Measurements from ENCODE around the gene HAVCR2. TPM values are rescaled to one million over a fixed set of nuclear protein-coding genes. Genes with fewer than 3 reads are reported as not detected.
A peak's percentile ranks its signal among the peaks of the same experiment; 100 is the strongest.
"Not testable (repeated sequence)": the region's sequence is repeated elsewhere in the genome, so short reads cannot be mapped to it uniquely, and the experiment has no call there.

The HAVCR2 gene
- total RNA-seq, 1 experiment from 2014 or later, result not detected

GRCh38 chr5:157059093-157059539 is 49.7 kb downstream of the HAVCR2 start, which contains the start of gene HAVCR1:
TSS of gene HAVCR1 (minus strand) at chr5:157059116. CDS start at chr5:157057943, 1,173 bp downstream.
- Histone ChIP-seq H3K79me2 (ENCODE audit: low read depth) (no peaks in the 10 kb centered on the region), H3K4me2 (peak within 1 kb of the TSS; percentile 34; the same call in 1 of the 2 replicates), H3K4me3 (no peak within 1 kb of the TSS), H3K9me3 (ENCODE audit: insufficient read depth, low read depth) (no peaks in the 10 kb centered on the region), H3K9me2 (ENCODE audit: insufficient read depth) (no peaks in the 10 kb centered on the region), H3F3A (ENCODE audit: insufficient read depth, low read depth) (peaks cover 4% of the 10 kb centered on the region; the same call in 1 of the 2 replicates), H2AFZ (0 out of 2 replicates have a peak within 1 kb of the TSS, but pooled peaks have one; percentile 67), H3K27me3 (ENCODE audit: insufficient read depth, low read depth) (no peaks in the 10 kb centered on the region), H3K36me3 (ENCODE audit: low read depth) (no peaks in the 10 kb centered on the region), H3K4me1 (replicated peaks; ENCODE audit: insufficient read depth) (peaks cover 26% of the 10 kb centered on the region), H3K27ac (no peak within 1 kb of the TSS), H4K20me1 (ENCODE audit: insufficient read depth) (no peaks in the 10 kb centered on the region)
- POLR2A ChIA-PET (ENCODE audit: unreplicated experiment), result interaction anchor here (0.6 kb wide), 1 partner anchor 72 kb away, joined by 3 read pairs; no protein-coding TSS in a partner anchor
- TF ChIP-seq CTCF (conservative IDR thresholded peaks at IDR 0.05) (no peak), EZH2 (IDR thresholded peaks at IDR 0.05; ENCODE audit: low read depth) (no peak)
- intact Hi-C loops (cut with micrococcal nuclease; ENCODE audit: unreplicated experiment), result no loop called here
- BruUV-seq (replicated peaks), result no TSS peak
- CTCF ChIA-PET, result no interaction called here
- no peak for DNase-seq

GRCh38 chr5:157057459-157058370 is 51.1 kb downstream of the HAVCR2 start:
- H3K27ac ChIP-seq, result no peak overlapping the region
- no peaks in the 10 kb centered on the region for H3K79me2 ChIP-seq (ENCODE audit: low read depth)
- intact Hi-C loops (cut with micrococcal nuclease; ENCODE audit: unreplicated experiment), result no loop called here
- no peaks in the 10 kb centered on the region for H4K20me1 ChIP-seq (ENCODE audit: insufficient read depth)
- H3K9me2 ChIP-seq (ENCODE audit: insufficient read depth), result no peaks in the 10 kb centered on the region
- no peak overlapping the region for H2AFZ ChIP-seq
- BruUV-seq (replicated peaks), result no TSS peak
- H3K4me2 ChIP-seq, result no peak overlapping the region
- H3K36me3 ChIP-seq (ENCODE audit: low read depth), result no peaks in the 10 kb centered on the region
- ChIA-PET CTCF (no interaction called here), POLR2A (ENCODE audit: unreplicated experiment) (no interaction called here)
- no peak for DNase-seq
- H3K4me1 ChIP-seq (replicated peaks; ENCODE audit: insufficient read depth), result peaks cover 14% of the 10 kb centered on the region
- no peak for TF ChIP-seq EZH2 (IDR thresholded peaks at IDR 0.05; ENCODE audit: low read depth)
- no peak for TF ChIP-seq CTCF (conservative IDR thresholded peaks at IDR 0.05)
- H3K27me3 ChIP-seq (ENCODE audit: insufficient read depth, low read depth), result no peaks in the 10 kb centered on the region
- H3K9me3 ChIP-seq (ENCODE audit: insufficient read depth, low read depth), result no peaks in the 10 kb centered on the region
- H3K4me3 ChIP-seq, result no peak overlapping the region
- no peaks in the 10 kb centered on the region for H3F3A ChIP-seq (ENCODE audit: insufficient read depth, low read depth)

- H2AFZ ChIP-seq; H3K79me2 ChIP-seq (ENCODE audit: low read depth); POLR2A ChIA-PET (ENCODE audit: unreplicated experiment); H3K4me2 ChIP-seq; H3K4me3 ChIP-seq; intact Hi-C loops (cut with micrococcal nuclease; ENCODE audit: unreplicated experiment); CTCF ChIA-PET; H4K20me1 ChIP-seq (ENCODE audit: insufficient read depth); BruUV-seq (replicated peaks); H3K27ac ChIP-seq; H3K36me3 ChIP-seq (ENCODE audit: low read depth); H3F3A ChIP-seq (ENCODE audit: insufficient read depth, low read depth); H3K9me3 ChIP-seq (ENCODE audit: insufficient read depth, low read depth); DNase-seq; H3K27me3 ChIP-seq (ENCODE audit: insufficient read depth, low read depth); H3K9me2 ChIP-seq (ENCODE audit: insufficient read depth): not testable (repeated sequence)
- peaks cover 14% of the 10 kb centered on the region for H3K4me1 ChIP-seq (replicated peaks; ENCODE audit: insufficient read depth)
These were observed 52.0 kb downstream of the HAVCR2 start for GRCh38 chr5:157056848-157057247.
